GM19452 (cell line): Measurements from ENCODE around the gene RGL3.
"Not testable (repeated sequence)": the region's sequence is repeated elsewhere in the genome, so short reads cannot be mapped to it uniquely, and the experiment has no call there.

Experiments
- ATAC-seq: cut with Tn5 transposase; IDR thresholded peaks from one replicate; pipeline ENCODE4 v1.9.1; 2021; ENCODE audit not compliant: unreplicated experiment

The RGL3 gene

DNA sequence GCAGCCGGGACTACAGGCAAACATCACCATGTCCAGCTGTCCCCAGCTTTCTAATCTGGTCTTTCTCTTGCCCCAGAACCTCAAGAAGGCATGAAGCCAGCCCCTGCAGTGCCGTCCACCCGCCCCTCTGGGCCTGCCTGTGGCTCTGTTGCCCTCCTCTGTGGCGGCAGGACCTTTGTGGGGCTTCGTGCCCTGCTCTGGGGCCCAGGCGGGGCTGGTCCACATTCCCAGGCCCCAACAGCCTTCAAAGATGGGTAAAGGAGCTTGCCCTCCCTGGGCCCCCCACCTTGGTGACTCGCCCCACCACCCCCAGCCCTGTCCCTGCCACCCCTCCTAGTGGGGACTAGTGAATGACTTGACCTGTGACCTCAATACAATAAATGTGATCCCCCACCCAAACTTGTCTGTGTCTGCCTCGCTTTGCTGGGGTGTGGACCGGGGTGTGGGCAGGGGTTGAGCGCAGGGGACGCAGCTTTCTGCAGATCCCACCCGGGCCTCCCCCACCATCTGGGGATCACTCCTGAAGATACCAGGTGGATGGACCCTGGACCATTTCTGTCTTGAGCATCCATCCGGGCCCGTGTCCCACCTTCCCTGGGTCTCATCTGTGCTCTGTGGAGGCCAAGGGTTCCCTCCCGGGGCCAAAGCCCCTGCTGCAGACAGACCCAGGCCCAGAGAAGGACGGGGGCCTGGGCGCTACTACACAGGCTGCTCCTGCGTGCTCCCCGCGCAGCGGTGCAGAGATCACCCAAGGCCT lies 31.6 kb upstream of the RGL3 start:
- ATAC-seq: no peak

- ATAC-seq: no peak
Observed at GRCh38 chr19:11448923-11449554, 29.9 kb upstream of the RGL3 start.

GRCh38 chr19:11448410-11448809 lies 29.3 kb upstream of the RGL3 start:
- ATAC-seq: no peak

DNA sequence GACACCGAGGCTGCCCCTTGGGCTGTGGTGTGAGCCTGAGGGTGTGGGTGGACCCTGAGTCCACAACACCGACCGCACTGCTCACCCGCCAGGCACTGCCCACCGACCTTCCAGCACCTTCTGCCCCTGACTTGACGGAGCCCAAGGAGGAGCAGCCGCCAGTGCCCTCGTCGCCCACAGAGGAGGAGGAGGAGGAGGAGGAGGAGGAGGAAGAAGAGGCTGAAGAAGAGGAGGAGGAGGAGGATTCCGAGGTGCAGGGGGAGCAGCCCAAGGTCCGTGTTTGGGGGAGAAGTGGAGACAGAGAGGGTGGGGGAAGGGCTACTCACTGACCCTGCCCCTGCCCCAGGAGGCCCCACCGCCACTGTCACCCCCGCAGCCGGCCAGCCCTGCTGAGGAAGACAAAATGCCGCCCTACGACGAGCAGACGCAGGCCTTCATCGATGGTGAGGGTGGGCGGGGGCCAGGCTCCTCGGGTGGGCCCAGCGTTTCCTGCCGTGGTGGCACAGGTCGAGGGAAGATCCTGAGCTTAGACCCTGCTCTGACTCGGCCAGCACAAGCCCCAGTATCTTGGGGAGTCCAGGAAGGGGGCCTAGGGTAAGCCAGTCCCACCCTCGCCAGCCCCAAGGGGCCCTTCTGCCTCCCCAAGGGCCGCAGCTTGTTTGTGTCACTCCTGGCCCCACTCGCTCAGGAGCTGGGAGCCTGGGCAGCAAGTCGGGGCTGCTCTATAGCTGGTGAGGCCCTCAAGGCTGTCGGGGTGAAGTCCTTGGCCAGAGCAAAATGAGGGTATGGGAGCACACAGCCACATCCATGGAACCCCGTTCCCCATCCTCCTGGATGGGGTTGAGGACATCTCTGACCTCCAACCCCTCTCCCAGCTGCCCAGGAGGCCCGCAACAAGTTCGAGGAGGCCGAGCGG lies 28.5 kb upstream of the RGL3 start:
- ATAC-seq: no peak

DNA sequence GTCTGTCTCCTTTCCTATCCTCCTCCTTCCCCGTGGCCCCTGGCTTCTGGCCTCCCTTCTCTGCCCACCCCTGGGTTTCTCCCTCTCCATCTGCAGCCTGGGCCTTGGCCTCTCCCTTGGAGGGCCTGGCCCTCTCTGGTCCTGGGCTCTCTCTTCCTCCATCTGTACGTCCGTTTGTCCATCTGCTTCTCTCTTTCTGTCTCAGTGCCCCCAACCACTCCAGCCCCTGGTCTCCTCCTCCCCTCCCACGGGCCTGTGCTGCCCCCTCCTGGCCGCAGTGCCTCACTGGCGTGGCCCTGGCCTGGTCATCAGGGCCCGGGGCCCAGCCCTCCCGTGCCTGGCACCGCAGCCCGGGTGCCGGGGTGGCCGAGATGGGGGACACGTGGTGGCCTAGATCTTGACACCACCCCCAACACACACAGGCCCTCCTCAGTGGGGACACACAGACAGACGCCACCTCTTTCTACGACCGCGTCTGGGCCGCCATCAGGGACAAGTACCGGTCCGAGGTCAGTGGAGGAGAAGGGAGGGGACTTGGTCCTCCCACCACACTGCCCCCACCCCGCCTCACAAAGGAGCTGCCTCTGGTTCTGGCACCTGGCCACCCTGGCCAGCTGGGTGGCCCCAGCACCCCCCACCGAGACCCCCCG lies 27.7 kb upstream of the RGL3 start:
- no peak for ATAC-seq

GRCh38 chr19:11446271-11446651 lies 27.1 kb upstream of the RGL3 start:
- no peak for ATAC-seq

GRCh38 chr19:11445141-11445540 lies 26.0 kb upstream of the RGL3 start:
- no peak for ATAC-seq

- ATAC-seq: no peak
Observed at GRCh38 chr19:11444059-11444458, 24.9 kb upstream of the RGL3 start.

GRCh38 chr19:11437955-11438354 lies 18.8 kb upstream of the RGL3 start:
- ATAC-seq: no peak

- peak; percentile 2 for ATAC-seq
Observed at GRCh38 chr19:11435833-11436313, 16.8 kb upstream of the RGL3 start.

DNA sequence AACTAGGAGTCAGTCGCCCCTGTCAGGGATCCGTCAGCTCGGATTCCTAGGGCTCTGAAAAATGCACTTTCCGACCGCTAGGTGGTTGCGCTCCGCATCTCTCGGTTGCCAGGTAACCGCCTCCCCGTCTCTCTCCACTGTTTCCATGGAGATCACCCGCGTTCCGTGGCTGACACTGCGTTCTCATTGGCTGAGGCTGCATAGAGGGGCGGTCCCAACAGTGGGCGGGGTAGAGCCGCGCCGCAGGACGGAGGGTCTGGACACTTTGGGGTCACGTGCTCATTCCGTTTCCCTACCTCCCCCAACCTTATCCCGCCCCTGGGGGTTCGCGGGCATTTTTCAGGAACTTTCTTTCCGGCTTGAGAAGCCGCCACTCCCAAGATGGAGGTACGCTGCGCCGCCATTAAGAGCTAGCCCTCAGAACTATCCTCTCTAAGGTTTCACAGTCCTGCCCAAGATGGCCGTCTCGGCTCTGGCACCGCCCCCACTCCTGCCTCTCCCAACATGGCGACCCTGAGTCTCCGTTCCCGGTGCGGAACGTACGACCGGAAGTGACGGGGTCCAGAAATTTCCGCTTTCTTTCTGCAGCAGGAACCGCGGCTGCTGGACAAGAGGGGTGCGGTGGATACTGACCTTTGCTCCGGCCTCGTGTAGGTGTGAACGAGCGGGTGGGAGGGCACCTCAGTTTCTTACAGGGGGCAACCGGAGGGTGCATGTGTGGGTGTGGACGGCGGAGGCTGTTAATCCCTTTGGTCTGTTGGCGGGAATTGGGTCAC lies 16.1 kb upstream of the RGL3 start, which contains the start of the genes ODAD3 and PRKCSH:
TSS of gene ODAD3 (minus strand) at position 65 of the 776 bp plus-strand sequence. CDS start 105 bp downstream, outside the sequence.
TSS of gene PRKCSH (plus strand) at position 579 of the 776 bp plus-strand sequence. CDS start 483 bp downstream, outside the sequence.
- ATAC-seq: peak; percentile 91

DNA sequence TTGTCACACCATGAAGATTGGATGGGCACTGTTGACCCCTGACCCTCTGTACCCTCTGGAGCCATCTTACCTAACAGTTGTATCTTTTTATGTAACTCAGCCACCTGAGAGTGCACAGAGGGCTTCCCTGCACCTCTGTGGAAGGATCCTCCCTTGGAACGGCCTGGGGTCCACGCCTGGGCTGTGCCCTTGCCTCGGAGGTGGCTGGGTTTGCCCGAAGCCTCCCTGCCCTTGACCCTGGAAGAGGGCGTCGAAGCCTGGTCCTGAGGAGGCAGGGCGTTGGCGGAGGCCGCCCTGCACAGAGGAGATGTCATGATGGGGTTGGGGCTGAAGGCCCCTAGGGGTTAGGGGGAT lies 15.6 kb upstream of the RGL3 start:
- peak; percentile 11 for ATAC-seq

- not testable (repeated sequence) for ATAC-seq
Observed at GRCh38 chr19:11433526-11433925, 14.4 kb upstream of the RGL3 start.

DNA sequence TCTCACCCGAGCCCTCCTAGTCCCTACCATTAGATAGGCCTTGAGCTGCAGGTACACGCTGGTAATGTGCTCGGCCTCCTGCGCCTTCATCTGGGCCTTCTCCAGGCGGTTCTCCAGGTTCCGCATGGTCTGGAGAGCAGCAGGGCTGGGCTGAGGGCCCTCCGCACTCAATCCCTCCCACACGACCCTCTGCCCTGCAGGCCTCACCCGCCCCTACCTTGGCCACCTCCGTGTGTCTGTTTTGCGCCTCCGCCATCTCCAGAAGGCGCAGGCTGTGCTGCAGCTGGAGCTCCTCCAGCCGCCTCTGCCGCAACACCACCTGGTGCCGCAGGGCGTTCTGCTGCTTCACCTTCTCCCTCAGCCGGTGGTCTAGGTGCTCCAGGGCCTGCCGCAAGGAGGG lies 7.5 kb upstream of the RGL3 start:
- ATAC-seq: no peak

DNA sequence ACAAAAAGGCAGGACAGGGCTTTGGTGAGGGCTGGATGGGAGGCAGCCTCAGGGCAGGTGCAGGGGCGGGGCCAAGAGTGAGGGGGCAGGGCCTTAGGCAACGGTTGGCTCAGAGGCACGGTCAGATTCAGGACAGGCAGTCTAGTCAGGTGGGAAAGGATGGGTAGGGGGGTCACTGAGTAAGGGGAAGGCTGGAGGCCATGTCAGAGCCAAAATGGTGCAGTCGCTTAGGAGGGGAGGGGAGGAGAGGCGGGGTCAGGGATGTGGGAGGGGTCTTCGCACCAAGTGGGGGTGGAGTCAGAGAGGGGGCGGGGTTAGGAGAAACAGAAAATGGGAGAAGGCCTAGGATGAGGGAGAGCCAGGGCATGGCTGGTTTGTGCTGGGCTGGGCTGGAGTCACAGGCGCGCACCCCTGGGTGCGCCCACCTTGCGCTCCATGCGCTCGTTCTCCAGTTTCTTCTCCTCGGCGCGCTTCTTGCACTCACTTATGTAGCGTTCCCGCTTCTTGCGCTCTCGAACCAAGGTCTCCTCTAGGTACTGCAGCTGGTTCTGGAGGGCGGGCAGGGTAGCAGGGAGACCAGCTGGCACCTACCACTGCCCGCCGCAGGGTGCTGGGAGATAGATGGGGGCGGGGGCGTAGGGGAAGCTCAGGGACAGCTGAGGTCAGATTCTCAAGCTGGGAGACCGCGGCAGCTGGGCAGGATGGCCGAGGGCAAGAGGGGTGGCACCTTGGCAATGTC lies 6.8 kb upstream of the RGL3 start:
- no peak for ATAC-seq

GRCh38 chr19:11423791-11424181 lies 4.7 kb upstream of the RGL3 start:
- no peak for ATAC-seq

DNA sequence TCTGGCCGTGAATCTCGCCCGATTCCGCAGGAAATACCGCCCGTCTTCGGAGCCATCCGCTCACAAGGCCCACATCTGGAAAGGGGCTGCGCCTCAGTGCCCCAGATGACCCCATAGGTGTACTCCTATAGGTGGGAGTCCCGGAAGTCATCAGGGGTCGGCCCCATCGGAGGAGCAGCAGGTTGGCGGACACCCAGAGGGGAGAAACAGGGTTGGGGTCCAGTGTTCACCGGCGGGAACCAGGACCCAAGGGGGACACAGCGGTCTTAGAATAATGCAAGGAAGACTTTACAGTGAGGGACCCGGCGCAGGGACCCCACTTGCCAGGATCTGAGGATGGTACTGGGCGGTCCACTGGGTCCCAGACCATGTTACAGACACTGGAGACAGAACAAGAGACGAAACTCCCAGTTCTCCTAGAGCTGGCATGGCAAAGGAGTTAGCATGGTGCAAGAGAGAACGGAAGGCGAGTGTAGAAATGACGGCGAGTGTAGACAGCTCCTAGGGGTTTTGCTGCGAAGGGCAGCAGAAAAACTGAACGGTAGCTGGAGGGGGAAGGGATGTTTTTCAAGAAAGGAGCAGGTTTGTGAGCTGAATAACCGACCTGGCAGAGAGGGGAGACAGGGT lies 4.2 kb upstream of the RGL3 start:
- ATAC-seq: no peak

DNA sequence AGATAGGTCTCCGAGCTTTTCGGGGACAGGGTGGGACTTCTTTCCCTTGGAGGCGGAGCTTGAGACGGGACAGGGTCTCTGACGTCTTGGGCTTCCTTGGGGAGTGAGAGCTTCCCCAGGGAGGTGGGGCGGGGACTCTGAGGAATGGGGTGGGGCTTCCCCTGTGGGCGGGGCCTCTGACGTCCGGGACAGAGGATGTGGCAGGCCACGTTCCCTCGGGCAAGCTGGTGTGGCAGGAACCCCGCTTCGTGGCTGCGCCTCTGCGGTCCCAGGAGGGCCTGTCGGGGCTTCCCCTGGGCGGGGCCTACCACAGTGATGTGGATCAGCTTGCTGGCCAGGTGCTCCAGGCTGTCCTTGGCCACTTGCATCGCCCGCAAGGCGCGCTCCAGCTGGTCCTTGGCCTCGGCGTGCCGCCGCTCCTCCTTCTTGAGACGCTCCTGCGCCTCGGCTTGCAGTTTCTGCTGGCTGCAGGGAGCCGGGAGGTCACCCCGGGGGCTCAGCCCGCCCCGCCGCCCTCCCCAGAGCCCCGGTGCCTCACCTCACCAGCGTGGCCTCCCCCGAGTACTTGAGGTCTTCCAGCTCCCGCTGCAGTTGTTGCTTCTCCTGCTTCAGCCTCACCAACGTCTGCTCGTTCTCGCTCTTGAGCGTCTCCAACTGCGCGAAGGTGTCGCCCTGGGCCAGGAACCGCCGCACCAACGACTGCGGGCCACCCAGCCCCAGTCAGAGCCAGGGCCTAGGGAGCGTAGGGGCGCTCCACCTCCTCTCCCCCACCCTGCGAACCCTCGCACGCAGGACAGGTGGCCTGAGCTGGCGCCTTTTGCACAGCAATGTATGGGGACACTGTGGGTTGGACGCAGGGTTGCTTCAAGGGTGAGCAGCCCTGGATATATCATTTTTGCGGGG lies 3.3 kb upstream of the RGL3 start:
- ATAC-seq: peak; percentile 64
